Pancreas (tissue), 10 donors: ENCODE results near the gene RASGRP2. TPM values are rescaled to one million over a fixed set of nuclear protein-coding genes. Genes with fewer than 3 reads are reported as not detected.

Experiments
- ATAC-seq, 4 donors: fragments of 200-7000 bp; cut with Tn5 transposase; one replicate each; pipeline versions ENCODE4 v1.8.0 to v1.9.1; 2020; ENCODE audit warnings: mild to moderate bottlenecking in 4 of 4, moderate library complexity in 4 of 4
- DNase-seq, 6 donors: peaks; one replicate each; pipeline ENCODE4 v3.0.0-alpha.2; 2020
- FAIRE-seq: peaks from 2 replicates; lab custom pipeline; 2012; peaks lifted over from hg19 to GRCh38; lab: Jason Lieb, UNC
- H3K27ac ChIP-seq, 4 donors: fragments of 200-600 bp; sonication (generic); 1 replicate in 3 of 4; 2 replicates in 1 of 4; pipeline versions ENCODE4 v1.5.0 to v1.8.0; 2020
- H3K27me3 ChIP-seq, 4 donors: fragments of 200-600 bp; one replicate each; pipeline ENCODE4 v1.8.0; 2021
- H3K36me3 ChIP-seq, 3 donors: fragments of 200-600 bp; sonication (generic) in 1 of 3; one replicate each; pipeline versions ENCODE4 v1.5.0 to v1.8.0; 2020 to 2021
- H3K4me1 ChIP-seq, 3 donors: fragments of 200-600 bp; one replicate each; pipeline ENCODE4 v1.8.0; 2021
- H3K4me3 ChIP-seq, 4 donors: fragments of 200-600 bp; sonication (generic) in 2 of 4; one replicate each; pipeline versions ENCODE4 v1.5.0 to v1.8.0; 2020 to 2021
- H3K9me3 ChIP-seq, 4 donors: fragments of 200-600 bp; one replicate each; pipeline ENCODE4 v1.8.0; 2021
- whole genome bisulfite sequencing, 2 donors: extraction: QIAGEN DNeasy Blood & Tissue Kit; methylation state at CpG; one replicate each; pipeline ENCODE4 v1.1.7; 2013; 5-methylcytosine and 5-hydroxymethylcytosine counted together
- intact Hi-C, 3 donors: fragments of 100-400 bp; cut with DNase I; formaldehyde crosslinking; loops; one replicate each; pipeline versions ENCODE4 v1.11.1 to v1.14.2; 2022
- polyA plus RNA-seq, 2 donors: library from polyadenylated mRNA; stranded (reverse); fragments of 200-250 nt; gene quantifications; one replicate each; pipeline ENCODE4 v1.2.3, GENCODE V29; 2013
- total RNA-seq, 6 donors: library from RNA; stranded (reverse); fragmentation: NEBNext Ultra II Directional in 4 of 6; extraction: Animal tissue kit (Norgen Biotek cat#: 25700) in 4 of 6; gene quantifications; one replicate each; pipeline versions ENCODE4 v1.2.1 to v1.2.4, GENCODE V29; 2021 to 2023
- TF ChIP-seq, protein P1 (sequence below), 4 donors: fragments of 200-600 bp; sonication (generic) in 3 of 4; IDR thresholded peaks; one replicate each; pipeline versions ENCODE4 v1.5.0 to v1.8.0; 2021; ENCODE audit warnings: antibody characterized with exemption in 4 of 4
- donor health status: healthy with polysubstance abuse.
- donor health status: DM: no; HTN: no; CAD: no; lungs with moderate emphysema.
- donor health status: DM: no; HTN: no; CAD: no.
- donor health status: control.
- donor health status: control.
- donor health status: Bipolar disorder and iron deficiency.
- donor health status: DM: yes; HTN: yes; CAD: no.
- donor health status: DM: no; HTN: no; CAD: no.
- donor health status: DM: no; HTN: no; CAD: no.
- donor health status: DM: yes; HTN: yes; CAD: no.

Gene RASGRP2
- total and polyA plus RNA-seq, 8 donors, result 0.91 to 12.4 (median 2.4) TPM

GRCh38 chr11:64679846-64680245, 64.1 kb downstream of the RASGRP2 start:
- no peaks in the 10 kb centered on the region for H3K27me3 ChIP-seq
- intact Hi-C loops, result no loop called here
- TF ChIP-seq, protein P1, sequence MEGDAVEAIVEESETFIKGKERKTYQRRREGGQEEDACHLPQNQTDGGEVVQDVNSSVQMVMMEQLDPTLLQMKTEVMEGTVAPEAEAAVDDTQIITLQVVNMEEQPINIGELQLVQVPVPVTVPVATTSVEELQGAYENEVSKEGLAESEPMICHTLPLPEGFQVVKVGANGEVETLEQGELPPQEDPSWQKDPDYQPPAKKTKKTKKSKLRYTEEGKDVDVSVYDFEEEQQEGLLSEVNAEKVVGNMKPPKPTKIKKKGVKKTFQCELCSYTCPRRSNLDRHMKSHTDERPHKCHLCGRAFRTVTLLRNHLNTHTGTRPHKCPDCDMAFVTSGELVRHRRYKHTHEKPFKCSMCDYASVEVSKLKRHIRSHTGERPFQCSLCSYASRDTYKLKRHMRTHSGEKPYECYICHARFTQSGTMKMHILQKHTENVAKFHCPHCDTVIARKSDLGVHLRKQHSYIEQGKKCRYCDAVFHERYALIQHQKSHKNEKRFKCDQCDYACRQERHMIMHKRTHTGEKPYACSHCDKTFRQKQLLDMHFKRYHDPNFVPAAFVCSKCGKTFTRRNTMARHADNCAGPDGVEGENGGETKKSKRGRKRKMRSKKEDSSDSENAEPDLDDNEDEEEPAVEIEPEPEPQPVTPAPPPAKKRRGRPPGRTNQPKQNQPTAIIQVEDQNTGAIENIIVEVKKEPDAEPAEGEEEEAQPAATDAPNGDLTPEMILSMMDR (IDR thresholded peaks at IDR 0.05), result no peak
- H3K9me3 ChIP-seq, result no peaks in the 10 kb centered on the region
- no peaks in the 10 kb centered on the region for H3K4me1 ChIP-seq
- H3K36me3 ChIP-seq, result no peaks in the 10 kb centered on the region
- DNase-seq (no peak), FAIRE-seq (no peak), ATAC-seq (no peak)
- WGBS, 2 donors, result 31 to 41% methylated on average over 2 of the region's 2 CpGs
- no peak overlapping the region for H3K4me3 ChIP-seq
- no peak overlapping the region for H3K27ac ChIP-seq

- intact Hi-C loops, result no loop called here
- H3K27ac ChIP-seq, result no peak overlapping the region
- no peak for FAIRE-seq
- no peaks in the 10 kb centered on the region for H3K9me3 ChIP-seq
- DNase-seq, result no peak
- 59 to 84% methylated on average over 6 of the region's 6 CpGs for WGBS, 2 donors
- no peak for ATAC-seq
- no peaks in the 10 kb centered on the region for H3K4me1 ChIP-seq
- TF ChIP-seq, protein P1 (IDR thresholded peaks at IDR 0.05), result no peak
- no peaks in the 10 kb centered on the region for H3K36me3 ChIP-seq
- no peaks in the 10 kb centered on the region for H3K27me3 ChIP-seq
- no peak overlapping the region for H3K4me3 ChIP-seq
These were observed 66.4 kb downstream of the RASGRP2 start for GRCh38 chr11:64677441-64678023.

Other genes starting within 250 kb of the RASGRP2 start
- gene SLC22A11, start 188.2 kb downstream of the RASGRP2 start, total RNA-seq, result under 1 TPM in 4 of 6 donors, not detected in 2; 0.22 to 0.95 (median 0.35) TPM
- gene SLC22A11, start 188.2 kb downstream of the RASGRP2 start, polyA plus RNA-seq, result under 1 TPM; 0.09 to 0.27 TPM
- not detected for gene SLC22A12, start 152.9 kb downstream of the RASGRP2 start, total RNA-seq
- gene SLC22A12, start 152.9 kb downstream of the RASGRP2 start, polyA plus RNA-seq, result not detected
- gene NRXN2, start 20.9 kb downstream of the RASGRP2 start, total RNA-seq, result 10 to 100 TPM in 1 of 6 donors, 1 to 10 TPM in 4, under 1 TPM in 1; 0.69 to 10.8 (median 2.2) TPM
- gene NRXN2, start 20.9 kb downstream of the RASGRP2 start, polyA plus RNA-seq, result 1 to 10 TPM in 1 of 2 donors, under 1 TPM in 1; 0.89 to 2.8 TPM
- under 1 TPM; 0.19 to 0.55 (median 0.42) TPM for gene PYGM, start 15.8 kb upstream of the RASGRP2 start, total RNA-seq
- gene PYGM, start 15.8 kb upstream of the RASGRP2 start, polyA plus RNA-seq, result 1 to 10 TPM; 1.2 to 1.3 TPM
- gene SF1, start 34.4 kb upstream of the RASGRP2 start, total RNA-seq, result 100 to 1,000 TPM in 5 of 6 donors, 10 to 100 TPM in 1; 99.8 to 153 (median 124) TPM
- 100 to 1,000 TPM; 140 to 181 TPM for gene SF1, start 34.4 kb upstream of the RASGRP2 start, polyA plus RNA-seq
- gene MAP4K2, start 59.1 kb upstream of the RASGRP2 start, total RNA-seq, result 1 to 10 TPM; 6.1 to 8.6 (median 7.0) TPM
- gene MAP4K2, start 59.1 kb upstream of the RASGRP2 start, polyA plus RNA-seq, result 10 to 100 TPM; 19.5 to 24.0 TPM
- gene MEN1, start 66.4 kb upstream of the RASGRP2 start, total RNA-seq, result 10 to 100 TPM in 5 of 6 donors, 1 to 10 TPM in 1; 8.7 to 21.2 (median 12.6) TPM
- gene MEN1, start 66.4 kb upstream of the RASGRP2 start, polyA plus RNA-seq, result 10 to 100 TPM; 22.8 to 25.3 TPM
- 10 to 100 TPM in 5 of 6 donors, 1 to 10 TPM in 1; 9.7 to 16.8 (median 12.7) TPM for gene CDC42BPG, start 100.5 kb upstream of the RASGRP2 start, total RNA-seq
- 10 to 100 TPM; 11.6 to 23.8 TPM for gene CDC42BPG, start 100.5 kb upstream of the RASGRP2 start, polyA plus RNA-seq
- 10 to 100 TPM; 13.8 to 22.1 (median 17.9) TPM for gene EHD1, start 134.5 kb upstream of the RASGRP2 start, total RNA-seq
- 10 to 100 TPM; 10.1 to 10.6 TPM for gene EHD1, start 134.5 kb upstream of the RASGRP2 start, polyA plus RNA-seq
- gene ATG2A, start 173.1 kb upstream of the RASGRP2 start, total RNA-seq, result 10 to 100 TPM; 13.3 to 18.4 (median 15.5) TPM
- 10 to 100 TPM; 33.1 to 34.1 TPM for gene ATG2A, start 173.1 kb upstream of the RASGRP2 start, polyA plus RNA-seq
- gene PPP2R5B, start 180.5 kb upstream of the RASGRP2 start, total RNA-seq, result 10 to 100 TPM in 4 of 6 donors, 1 to 10 TPM in 2; 6.3 to 14.1 (median 10.7) TPM
- 10 to 100 TPM; 21.8 to 24.2 TPM for gene PPP2R5B, start 180.5 kb upstream of the RASGRP2 start, polyA plus RNA-seq
- 10 to 100 TPM in 5 of 6 donors, 1 to 10 TPM in 1; 9.5 to 16.3 (median 14.2) TPM for gene GPHA2, start 191.8 kb upstream of the RASGRP2 start, total RNA-seq
- gene GPHA2, start 191.8 kb upstream of the RASGRP2 start, polyA plus RNA-seq, result 1 to 10 TPM; 4.2 to 5.1 TPM
- under 1 TPM in 3 of 6 donors, not detected in 3; 0.14 to 0.47 (median 0.26) TPM for gene MAJIN, start 228.0 kb upstream of the RASGRP2 start, total RNA-seq
- under 1 TPM; 0.19 to 0.27 TPM for gene MAJIN, start 228.0 kb upstream of the RASGRP2 start, polyA plus RNA-seq